H1 (cell line): ENCODE measurements around the gene PTPRG. TPM values are rescaled to one million over a fixed set of nuclear protein-coding genes. Genes with fewer than 3 reads are reported as not detected.

Experiments
- CTCF ChIA-PET: fragments of 300-600 bp; sonication (Branson Sonifier 250); formaldehyde crosslinking; loops from one replicate; lab custom pipeline; 2021; ENCODE audit not compliant: partially characterized antibody; lab: Charles Lee
- POLR2A ChIA-PET: fragments of 300-600 bp; sonication (Branson Sonifier 250); formaldehyde crosslinking; loops from one replicate; lab custom pipeline; 2021; ENCODE audit warnings: inconsistent platforms; ENCODE audit not compliant: partially characterized antibody; lab: Charles Lee
- DNase-seq, 2 experiments: peaks; one replicate each; pipeline versions ENCODE4 v3.0.0 to v3.0.0-alpha.2; 2010 to 2022; ENCODE audit warnings: low spot score in 2 of 2, low read depth in 1 of 2, mixed read lengths in 1 of 2
- FAIRE-seq: peaks from 2 replicates; lab custom pipeline; 2011; peaks lifted over from hg19 to GRCh38; lab: Jason Lieb, UNC
- H2AFZ ChIP-seq: 2 replicates; pipeline ENCODE4 v1.8.1; 2012; ENCODE audit warnings: low read length, inconsistent platforms
- H2AK5ac ChIP-seq: 2 replicates; pipeline ENCODE4 v1.6.1; 2013; ENCODE audit warnings: low read depth, low read length
- H2BK120ac ChIP-seq: replicated peaks from 2 replicates; pipeline ENCODE3; 2013; ENCODE audit warnings: low read depth, low read length, inconsistent platforms
- H2BK12ac ChIP-seq: 2 replicates; pipeline ENCODE4 v1.6.1; 2013; ENCODE audit warnings: low read depth, low read length
- H2BK15ac ChIP-seq: 2 replicates; pipeline ENCODE4 v1.6.1; 2013; ENCODE audit warnings: low read length
- H2BK20ac ChIP-seq: 2 replicates; pipeline ENCODE4 v1.6.1; 2013; ENCODE audit warnings: low read length
- H2BK5ac ChIP-seq: 2 replicates; pipeline ENCODE4 v1.6.1; 2013; ENCODE audit warnings: low read depth, low read length
- H3K14ac ChIP-seq: 2 replicates; pipeline ENCODE4 v1.6.1; 2013; ENCODE audit warnings: inconsistent platforms; ENCODE audit not compliant: insufficient read length
- H3K18ac ChIP-seq: 2 replicates; pipeline ENCODE4 v1.6.1; 2013; ENCODE audit warnings: low read length; ENCODE audit errors: extremely low read depth
- H3K23ac ChIP-seq: 2 replicates; pipeline ENCODE4 v1.6.1; 2013; ENCODE audit warnings: inconsistent platforms; ENCODE audit not compliant: insufficient read length
- H3K23me2 ChIP-seq: 2 replicates; pipeline ENCODE4 v1.6.1; 2013; ENCODE audit warnings: low read depth, low read length
- H3K27ac ChIP-seq: 2 replicates; pipeline ENCODE4 v1.6.1; 2011; ENCODE audit warnings: low read depth, low read length, inconsistent platforms
- H3K27me3 ChIP-seq, 4 experiments: replicated peaks in 1 of 4; 1 replicate in 1 of 4; 2 replicates in 3 of 4; pipeline versions ENCODE4 v1.6.1 to v1.8.1; 2011 to 2013; ENCODE audit warnings: low read length in 3 of 4, mild to moderate bottlenecking in 3 of 4, inconsistent platforms in 2 of 4, mixed read lengths in 2 of 4, moderate library complexity in 1 of 4; ENCODE audit not compliant: control insufficient read depth in 3 of 4, insufficient read depth in 3 of 4; ENCODE audit errors: extremely low read depth in 1 of 4
- H3K36me3 ChIP-seq, 4 experiments: 2 replicates each; pipeline versions ENCODE4 v1.6.1 to v1.8.1; 2011 to 2013; ENCODE audit warnings: mild to moderate bottlenecking in 4 of 4, low read length in 3 of 4, moderate library complexity in 2 of 4, control low read depth in 1 of 4, inconsistent platforms in 1 of 4; ENCODE audit not compliant: insufficient read depth in 4 of 4, control insufficient read depth in 2 of 4
- H3K4ac ChIP-seq: replicated peaks from 2 replicates; pipeline ENCODE3; 2013; ENCODE audit warnings: low read length, low read depth, mixed read lengths, inconsistent platforms; ENCODE audit not compliant: insufficient read length
- H3K4me1 ChIP-seq, 4 experiments: replicated peaks in 1 of 4; 1 replicate in 1 of 4; 2 replicates in 3 of 4; pipeline versions ENCODE4 v1.6.1 to v1.8.1; 2011 to 2013; ENCODE audit warnings: low read length in 3 of 4, inconsistent platforms in 2 of 4, mixed read lengths in 1 of 4; ENCODE audit not compliant: insufficient read depth in 4 of 4, control insufficient read depth in 3 of 4
- H3K4me2 ChIP-seq, 2 experiments: 2 replicates each; pipeline versions ENCODE4 v1.6.1 to v1.8.1; 2011 to 2013; ENCODE audit warnings: low read depth in 2 of 2, low read length in 2 of 2, control low read depth in 1 of 2, inconsistent platforms in 1 of 2, mild to moderate bottlenecking in 1 of 2; ENCODE audit not compliant: insufficient read depth in 1 of 2
- H3K4me3 ChIP-seq, 4 experiments: fragments of 200-600, 300-600 bp in 1 of 4; sonication (generic), shearing (Covaris generic), sonication (Bioruptor Twin) in 1 of 4; 2 replicates each; pipeline versions ENCODE4 v1.5.1 to v1.8.1; 2011 to 2016; ENCODE audit warnings: low read length in 4 of 4, low read depth in 3 of 4, control low read depth in 2 of 4, inconsistent platforms in 2 of 4, mild to moderate bottlenecking in 2 of 4, mixed read lengths in 1 of 4, moderate library complexity in 1 of 4; ENCODE audit not compliant: insufficient read depth in 2 of 4; ENCODE audit errors: extremely low read depth in 1 of 4
- H3K56ac ChIP-seq: replicated peaks from 2 replicates; pipeline ENCODE3; 2013; ENCODE audit warnings: low read depth, mild to moderate bottlenecking, mixed read lengths, low read length, inconsistent platforms; ENCODE audit not compliant: insufficient read length
- H3K79me1 ChIP-seq: 2 replicates; pipeline ENCODE4 v1.6.1; 2013; ENCODE audit warnings: low read depth, low read length, control low read depth
- H3K79me2 ChIP-seq, 2 experiments: 2 replicates each; pipeline versions ENCODE4 v1.6.1 to v1.8.1; 2012 to 2013; ENCODE audit warnings: low read length in 2 of 2, mild to moderate bottlenecking in 2 of 2, inconsistent platforms in 1 of 2; ENCODE audit not compliant: insufficient read depth in 2 of 2, control insufficient read depth in 1 of 2
- H3K9ac ChIP-seq, 4 experiments: replicated peaks in 1 of 4; 1 replicate in 1 of 4; 2 replicates in 3 of 4; pipeline versions ENCODE4 v1.6.1 to v1.8.1; 2011 to 2013; ENCODE audit warnings: low read depth in 3 of 4, low read length in 3 of 4, control low read depth in 2 of 4, mild to moderate bottlenecking in 2 of 4, moderate library complexity in 2 of 4, inconsistent platforms in 1 of 4; ENCODE audit errors: extremely low read depth in 1 of 4
- H3K9me3 ChIP-seq, 2 experiments: 2 replicates each; pipeline versions ENCODE4 v1.6.1 to v1.8.1; 2012 to 2013; ENCODE audit warnings: mild to moderate bottlenecking in 2 of 2, moderate library complexity in 2 of 2, control low read depth in 1 of 2, inconsistent platforms in 1 of 2, low read depth in 1 of 2, low read length in 1 of 2, mixed read lengths in 1 of 2; ENCODE audit not compliant: insufficient read depth in 2 of 2
- H4K20me1 ChIP-seq, 2 experiments: replicated peaks in 1 of 2; 2 replicates each; pipeline versions ENCODE3 to v1.8.1; 2011 to 2013; ENCODE audit warnings: inconsistent platforms in 2 of 2, low read length in 2 of 2, mild to moderate bottlenecking in 1 of 2; ENCODE audit not compliant: insufficient read depth in 2 of 2, control insufficient read depth in 1 of 2
- H4K5ac ChIP-seq: 2 replicates; pipeline ENCODE4 v1.6.1; 2013; ENCODE audit warnings: low read length, low read depth, mixed read lengths, inconsistent platforms; ENCODE audit not compliant: insufficient read length
- H4K8ac ChIP-seq: 2 replicates; pipeline ENCODE4 v1.8.0; 2013; ENCODE audit warnings: mild to moderate bottlenecking, moderate library complexity, low read length, inconsistent platforms; ENCODE audit not compliant: insufficient read depth; ENCODE audit errors: extremely low read depth
- H4K91ac ChIP-seq: replicated peaks from 2 replicates; pipeline ENCODE3; 2013; ENCODE audit warnings: low read length, mixed read lengths, inconsistent platforms; ENCODE audit not compliant: insufficient read length
- ATF3 ChIP-seq: IDR thresholded peaks from 2 replicates; pipeline ENCODE4 v1.6.1; 2011; ENCODE audit warnings: low read depth, mild to moderate bottlenecking, low read length; ENCODE audit not compliant: insufficient read depth
- BRCA1 ChIP-seq: IDR thresholded peaks from 2 replicates; pipeline ENCODE4 v1.6.1; 2012; ENCODE audit warnings: low read depth, low read length, improper control_type of control experiment
- CEBPB ChIP-seq: IDR thresholded peaks from 2 replicates; pipeline ENCODE4 v1.6.1; 2012; ENCODE audit warnings: low read depth, low read length
- CHD1 ChIP-seq: IDR thresholded peaks from 2 replicates; pipeline ENCODE4 v1.6.1; 2012; ENCODE audit warnings: low read depth, low read length, improper control_type of control experiment
- CREB1 ChIP-seq: IDR thresholded peaks from 2 replicates; pipeline ENCODE4 v1.6.1; 2012; ENCODE audit warnings: inconsistent platforms
- EGR1 ChIP-seq: IDR thresholded peaks from 2 replicates; pipeline ENCODE4 v1.6.1; 2011; ENCODE audit warnings: low read depth, low read length, borderline replicate concordance
- GTF2F1 ChIP-seq: IDR thresholded peaks from 2 replicates; pipeline ENCODE4 v1.6.1; 2012; ENCODE audit warnings: low read depth, low read length, improper control_type of control experiment, borderline replicate concordance
- JUND ChIP-seq: IDR thresholded peaks from 2 replicates; pipeline ENCODE4 v1.6.1; 2011; ENCODE audit warnings: mild to moderate bottlenecking, improper control_type of control experiment, low read length
- POLR2A ChIP-seq, 2 experiments: IDR thresholded peaks; 1 replicate in 1 of 2; 2 replicates in 1 of 2; pipeline ENCODE4 v1.6.1; 2011; ENCODE audit warnings: low read depth in 2 of 2, low read length in 2 of 2, mild to moderate bottlenecking in 2 of 2; ENCODE audit errors: control extremely low read depth in 1 of 2
- SP2 ChIP-seq: IDR thresholded peaks from 2 replicates; pipeline ENCODE4 v1.6.1; 2012; ENCODE audit warnings: mild to moderate bottlenecking, low read length, inconsistent platforms
- SP4 ChIP-seq: IDR thresholded peaks from 2 replicates; pipeline ENCODE4 v1.6.1; 2012; ENCODE audit warnings: low read length, inconsistent platforms
- TAF7 ChIP-seq: optimal IDR thresholded peaks from 2 replicates; pipeline ENCODE3; 2011; ENCODE audit warnings: low read depth, mild to moderate bottlenecking, inconsistent platforms, low read length, moderate library complexity, borderline replicate concordance
- TCF12 ChIP-seq: IDR thresholded peaks from 2 replicates; pipeline ENCODE4 v1.6.1; 2011; ENCODE audit warnings: low read depth, mild to moderate bottlenecking, low read length
- WGBS, 2 experiments: shearing (Covaris generic) in 1 of 2; methylation state at CpG; one replicate each; pipeline versions ENCODE4 v1.1.6 to v1.1.7; 2013 to 2015; ENCODE audit warnings: low lambda C conversion rate in 2 of 2, mixed read lengths in 2 of 2, inconsistent platforms in 1 of 2, low coverage in 1 of 2, missing lambda C conversion rate in 1 of 2; ENCODE audit not compliant: insufficient replicate concordance in 2 of 2, insufficient coverage in 1 of 2, insufficient read length in 1 of 2; ENCODE audit errors: extremely low coverage in 1 of 2, missing lambda C conversion rate in 1 of 2; 5-methylcytosine and 5-hydroxymethylcytosine counted together
- polyA plus RNA-seq, 7 experiments: library from polyadenylated mRNA; depleted of rRNA in 3 of 7; stranded (reverse) in 5 of 7; unstranded in 2 of 7; fragments of >200 nt in 5 of 7; fragments of 200-250 nt in 2 of 7; gene quantifications; 1 replicate in 5 of 7; 2 replicates in 1 of 7; 4 replicates in 1 of 7; pipeline versions ENCODE4 v1.2.1 to v1.2.3, GENCODE V29; 2011 to 2013; ENCODE audit warnings: missing spikeins in 2 of 7, mixed read lengths in 2 of 7
- total RNA-seq: library from RNA; stranded (reverse); fragmentation: NEBNext Ultra II Directional; extraction: Animal tissue kit (Norgen Biotek cat#: 25700); gene quantifications from 2 replicates; pipeline ENCODE4 v1.2.1, GENCODE V29; 2021

Gene PTPRG
- total and polyA plus RNA-seq, 2 of the 8 experiments (the other 6 are each of a cell fraction or from before 2014, with no cell fraction given) = 23.3 to 96.2 TPM

DNA sequence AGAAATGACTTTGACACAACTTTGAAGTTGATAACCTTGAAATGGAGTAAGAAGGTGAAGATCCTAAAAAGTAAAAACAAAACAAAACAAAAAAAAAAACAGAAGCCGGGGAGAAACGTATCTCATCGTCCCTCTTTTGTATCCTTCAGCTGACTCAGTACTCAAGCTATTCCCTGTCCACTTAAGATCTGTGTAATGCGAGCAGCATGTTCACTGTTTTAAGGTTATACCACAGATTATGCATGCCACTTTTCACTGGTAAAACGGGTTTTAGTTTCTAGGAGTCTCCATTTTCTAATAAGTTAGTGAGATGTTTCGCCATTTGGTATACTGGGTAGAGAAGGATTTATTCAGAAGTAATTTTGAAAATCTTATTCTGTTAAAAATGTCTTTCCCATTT lies 487.7 kb downstream of the PTPRG start:
- H2BK20ac ChIP-seq = no peak overlapping the region
- no peak overlapping the region for H2BK5ac ChIP-seq
- H3K79me1 ChIP-seq = no peaks in the 10 kb centered on the region; the same call in 1 of the 2 replicates
- no peak overlapping the region for H3K9ac ChIP-seq
- no peak overlapping the region for H2BK15ac ChIP-seq
- H3K27me3 ChIP-seq = no peaks in the 10 kb centered on the region
- no peaks in the 10 kb centered on the region for H3K36me3 ChIP-seq
- no peak overlapping the region for H4K91ac ChIP-seq
- no peak for DNase-seq
- H3K56ac ChIP-seq = no peak overlapping the region
- no peaks in the 10 kb centered on the region for H3K23me2 ChIP-seq
- no peak overlapping the region for H4K8ac ChIP-seq
- no peak overlapping the region for H4K5ac ChIP-seq
- no peak overlapping the region for H2BK120ac ChIP-seq
- H3K79me2 ChIP-seq = peaks cover 0 to 47% of the 10 kb centered on the region in 2 experiments; a peak in 2 of 4 replicates
- H3K14ac ChIP-seq = no peak overlapping the region
- no peak overlapping the region for H3K18ac ChIP-seq
- no peak overlapping the region for H3K27ac ChIP-seq
- TF ChIP-seq SP4 = no peak
- TF ChIP-seq SP2 = no peak
- no peak for TF ChIP-seq TAF7
- no peak for TF ChIP-seq CHD1
- no peak for TF ChIP-seq JUND
- TF ChIP-seq GTF2F1 = no peak
- no peak for TF ChIP-seq POLR2A (IDR thresholded peaks at IDR 0.05; ENCODE audit: control extremely low read depth in 1 of 2, low read depth in 2 of 2, low read length in 2 of 2)
- no peak for TF ChIP-seq CREB1
- no peak for TF ChIP-seq EGR1
- TF ChIP-seq ATF3 = no peak
- no peak for TF ChIP-seq CEBPB
- TF ChIP-seq TCF12 = no peak
- no peak for TF ChIP-seq BRCA1
- CTCF ChIA-PET = interaction anchor here (0.6 to 1.4 kb wide), 3 partner anchors 14 to 596 kb away, joined by 3 read pairs; no protein-coding TSS in a partner anchor
- H3K4me2 ChIP-seq = no peak overlapping the region
- POLR2A ChIA-PET = interaction anchor here (1.2 kb wide), 1 partner anchor 143 kb away, joined by 3 read pairs; no protein-coding TSS in a partner anchor
- FAIRE-seq = no peak
- no peaks in the 10 kb centered on the region for H3K9me3 ChIP-seq
- H3K4me1 ChIP-seq = peaks cover 0 to 15% (median 5%) of the 10 kb centered on the region in 4 experiments; a peak in 3 of 7 replicates
- no peak overlapping the region for H3K23ac ChIP-seq
- H2AK5ac ChIP-seq = no peak overlapping the region
- peaks cover 0 to 3% of the 10 kb centered on the region in 2 experiments for H4K20me1 ChIP-seq
- H3K4me3 ChIP-seq = no peak overlapping the region
- no peak overlapping the region for H3K4ac ChIP-seq
- WGBS, 2 experiments = 91% methylated on average over 6 of the region's 6 CpGs; no CpG with 5 or more reads in 1 of the 2 experiments
- H2BK12ac ChIP-seq = no peak overlapping the region
- H2AFZ ChIP-seq = no peak overlapping the region
